K562 (cell line): Measurements from ENCODE around the gene FAM72A. TPM values are rescaled to one million over a fixed set of nuclear protein-coding genes. Genes with fewer than 3 reads are reported as not detected.
A peak's percentile ranks its signal among the peaks of the same experiment; 100 is the strongest.
"Not testable (repeated sequence)": the region's sequence is repeated elsewhere in the genome, so short reads cannot be mapped to it uniquely, and the experiment has no call there.

Source experiments
- ATAC-seq: fragments of 200-7000 bp; cut with Tn5 transposase; 3 replicates; pipeline ENCODE4 v1.9.1; 2020; ENCODE audit warnings: moderate library complexity
- BruUV-seq: library from RNA; stranded (reverse); fragments of 400-500 nt; replicated peaks from 2 replicates; lab custom pipeline; 2021; lab: Mats Ljungman, UMichigan
- CTCF ChIA-PET: fragments of 300-600 bp; formaldehyde crosslinking; extraction: SDS; loops from one replicate; lab custom pipeline; 2021; ENCODE audit warnings: low intra/inter-chr PET ratio; lab: Yijun Ruan, JAX
- POLR2A ChIA-PET: fragments of 300-600, 350-650 bp; sonication (Branson Sonifier 250); formaldehyde crosslinking; extraction: SDS; loops from one replicate; lab custom pipeline; 2021; ENCODE audit warnings: antibody characterized with exemption, inconsistent platforms; lab: Yijun Ruan, JAX
- DNase-seq, 4 experiments: peaks; one replicate each; pipeline versions ENCODE4 v3.0.0 to v3.0.0-alpha.2; 2011 to 2018; ENCODE audit warnings: low spot score in 3 of 4, mixed read lengths in 3 of 4; ENCODE audit errors: extremely low read depth in 1 of 4
- FAIRE-seq: peaks from 2 replicates; lab custom pipeline; 2011; peaks lifted over from hg19 to GRCh38; lab: Jason Lieb, UNC
- H2AFZ ChIP-seq: 2 replicates; pipeline ENCODE4 v1.6.0; 2011; ENCODE audit warnings: low read depth, low read length, control low read depth, inconsistent platforms
- H3K27ac ChIP-seq: fragments of 200-600 bp; 3 replicates; pipeline ENCODE4 v1.8.0; 2011; ENCODE audit warnings: low read depth, mild to moderate bottlenecking, control low read depth, inconsistent platforms, low read length, moderate library complexity, mixed read lengths; ENCODE audit errors: extremely low read depth
- H3K27me3 ChIP-seq, 2 experiments: fragments of 300-600 bp in 1 of 2; 2 replicates in 1 of 2; 3 replicates in 1 of 2; pipeline versions ENCODE4 v1.6.0 to v1.8.0; 2011; ENCODE audit warnings: inconsistent platforms in 2 of 2, low read length in 2 of 2, mild to moderate bottlenecking in 1 of 2, mixed read lengths in 1 of 2, moderate library complexity in 1 of 2; ENCODE audit not compliant: control insufficient read depth in 2 of 2, insufficient read depth in 2 of 2
- H3K36me3 ChIP-seq: fragments of 300-600 bp; 3 replicates; pipeline ENCODE4 v1.8.0; 2011; ENCODE audit warnings: mild to moderate bottlenecking, low read length, inconsistent platforms; ENCODE audit not compliant: control insufficient read depth, insufficient read depth
- H3K4me1 ChIP-seq, 2 experiments: fragments of 200-600 bp in 1 of 2; replicated peaks in 1 of 2; 2 replicates in 1 of 2; 3 replicates in 1 of 2; pipeline versions ENCODE4 v1.5.1 to v1.8.0; 2011; ENCODE audit warnings: inconsistent platforms in 2 of 2, low read length in 2 of 2, mild to moderate bottlenecking in 1 of 2, mixed read lengths in 1 of 2, moderate library complexity in 1 of 2; ENCODE audit not compliant: control insufficient read depth in 2 of 2, insufficient read depth in 2 of 2
- H3K4me2 ChIP-seq: 2 replicates; pipeline ENCODE4 v1.6.1; 2011; ENCODE audit warnings: low read length, control low read depth, inconsistent platforms, mixed read lengths; ENCODE audit not compliant: insufficient read depth
- H3K4me3 ChIP-seq: fragments of 200-600 bp; sonication (generic), shearing (Covaris generic); 2 replicates; pipeline ENCODE4 v1.5.1; 2016; ENCODE audit warnings: control low read depth, inconsistent platforms
- H3K79me2 ChIP-seq: fragments of 200-600 bp; 3 replicates; pipeline ENCODE4 v1.8.0; 2011; ENCODE audit warnings: low read length, inconsistent platforms; ENCODE audit not compliant: control insufficient read depth, insufficient read depth
- H3K9ac ChIP-seq, 2 experiments: 2 replicates each; pipeline versions ENCODE4 v1.6.0 to v1.6.1; 2011; ENCODE audit warnings: low read depth in 2 of 2, low read length in 2 of 2, control low read depth in 1 of 2, inconsistent platforms in 1 of 2, mild to moderate bottlenecking in 1 of 2, mixed read lengths in 1 of 2; ENCODE audit not compliant: insufficient read depth in 1 of 2
- H3K9me1 ChIP-seq: one replicate; pipeline ENCODE4 v1.6.0; 2011; ENCODE audit warnings: inconsistent platforms, mild to moderate bottlenecking, low read length, moderate library complexity; ENCODE audit not compliant: control insufficient read depth, insufficient read depth
- H3K9me3 ChIP-seq: replicated peaks from 2 replicates; pipeline ENCODE4 v1.5.1; 2011; ENCODE audit warnings: low read depth, low read length, inconsistent platforms; ENCODE audit not compliant: control insufficient read depth, insufficient read depth
- H4K20me1 ChIP-seq: replicated peaks from 2 replicates; pipeline ENCODE4 v1.6.1; 2011; ENCODE audit warnings: low read length, inconsistent platforms, mixed read lengths; ENCODE audit not compliant: control insufficient read depth, insufficient read depth
- CTCF ChIP-seq, 3 experiments: IDR thresholded peaks in 2 of 3; conservative IDR thresholded peaks in 1 of 3; 2 replicates each; pipeline ENCODE4 v1.5.1; 2011 to 2012; ENCODE audit warnings: low read length in 3 of 3, mild to moderate bottlenecking in 3 of 3, control low read depth in 2 of 3, improper control_type of control experiment in 1 of 3, inconsistent platforms in 1 of 3, low read depth in 1 of 3, mixed read lengths in 1 of 3, moderate library complexity in 1 of 3; ENCODE audit not compliant: insufficient read depth in 2 of 3
- RAD21 ChIP-seq, 2 experiments: fragments of 250-450 bp in 1 of 2; fragments of 450-650 bp in 1 of 2; sonication (Bioruptor Pico) in 1 of 2; formaldehyde crosslinking in 1 of 2; IDR thresholded peaks in 1 of 2; conservative IDR thresholded peaks in 1 of 2; 2 replicates each; pipeline versions ENCODE4 v1.4.0 to v1.8.0; 2020 to 2022; ENCODE audit warnings: mild to moderate bottlenecking in 2 of 2, moderate library complexity in 1 of 2
- WGBS: fragments of 100-300 bp; shearing (Covaris generic); methylation state at CpG from one replicate; pipeline ENCODE4 v1.1.6; 2016; ENCODE audit warnings: low coverage, mixed read lengths; ENCODE audit not compliant: insufficient coverage; ENCODE audit errors: missing lambda C conversion rate; 5-methylcytosine and 5-hydroxymethylcytosine counted together
- in situ Hi-C: fragments of 300-500 bp; cut with MboI; formaldehyde crosslinking; loops from 4 replicates; pipeline ENCODE4 v1.15.0; 2018; ENCODE audit warnings: inconsistent platforms, mixed read lengths
- intact Hi-C: fragments of 100-400 bp; cut with micrococcal nuclease; formaldehyde crosslinking; loops from 2 replicates; pipeline ENCODE4 v1.14.2; 2022
- polyA plus RNA-seq, 8 experiments: library from polyadenylated mRNA; depleted of rRNA in 4 of 8; stranded (reverse) in 5 of 8; unstranded in 3 of 8; fragments of >200 nt; fragmentation: Nextera tagmentation in 2 of 8; fragmentation: Illumina TruSeq in 1 of 8; extraction: Ambion mirVana in 2 of 8; extraction: Trizol in 1 of 8; gene quantifications; 2 replicates each; pipeline versions ENCODE4 v1.2.1 to v1.2.3, GENCODE V29; 2011 to 2014; ENCODE audit warnings: inconsistent platforms in 1 of 8, missing spikeins in 1 of 8
- total RNA-seq, 7 experiments: library from RNA; depleted of rRNA in 6 of 7; stranded (reverse); fragments of >200 nt in 6 of 7; fragmentation: Illumina TruSeq in 2 of 7; extraction: Trizol in 2 of 7; gene quantifications; 2 replicates each; pipeline versions ENCODE4 v1.2.1 to v1.2.3, GENCODE V29; 2011 to 2021; ENCODE audit warnings: low replicate concordance in 1 of 7

FAM72A gene
- total and polyA plus RNA-seq, 9 of the 15 experiments (the other 6 are each of a cell fraction or from before 2014, with no cell fraction given): 12.3 to 58.3 (median 33.5) TPM

GRCh38 chr1:206174182-206174868 is 28.3 kb downstream of the FAM72A start:
- H3K9ac ChIP-seq, H3K36me3 ChIP-seq, H3K79me2 ChIP-seq, H3K4me1 ChIP-seq, POLR2A ChIA-PET, BruUV-seq, intact Hi-C loops, H3K9me1 ChIP-seq, H3K27me3 ChIP-seq, H4K20me1 ChIP-seq, H3K4me3 ChIP-seq, CTCF ChIA-PET, H3K9me3 ChIP-seq, H2AFZ ChIP-seq, FAIRE-seq, H3K27ac ChIP-seq, H3K4me2 ChIP-seq: not testable (repeated sequence)
- DNase-seq (peak in 1 of 4 experiments; percentile 11), ATAC-seq (peak; percentile 60; the same call in 2 of the 3 replicates)
- WGBS: 74% methylated on average over 5 of the region's 7 CpGs
- in situ Hi-C loops: loop anchor here (25.0 kb wide), 1 partner anchor 413 kb away; no protein-coding TSS in a partner anchor
- TF ChIP-seq CTCF (IDR thresholded peaks at IDR 0.05 in 2 of 3, conservative IDR thresholded peaks at IDR 0.05 in 1 of 3; ENCODE audit: insufficient read depth in 2 of 3, low read depth in 1 of 3, low read length in 3 of 3) (peak in 1 of 3 experiments; percentile 10; a peak in 1 of 6 replicates), RAD21 (CRISPR knock-in tag; conservative IDR thresholded peaks at IDR 0.05 in 1 of 2, IDR thresholded peaks at IDR 0.05 in 1 of 2) (peak; percentile 20 to 49; a peak in 3 of 4 replicates)
- TF ChIP-seq, all 486 proteins: peak for 2; not testable (repeated sequence) for 484

- intact Hi-C loops, H4K20me1 ChIP-seq, CTCF ChIA-PET, FAIRE-seq, H3K9me3 ChIP-seq, H2AFZ ChIP-seq, H3K9me1 ChIP-seq, H3K4me2 ChIP-seq, H3K4me1 ChIP-seq, H3K27me3 ChIP-seq, POLR2A ChIA-PET, ATAC-seq, H3K36me3 ChIP-seq, DNase-seq, H3K9ac ChIP-seq, H3K79me2 ChIP-seq, H3K4me3 ChIP-seq, H3K27ac ChIP-seq, BruUV-seq: not testable (repeated sequence)
- 83% methylated on average over 1 of the region's 2 CpGs for WGBS
- in situ Hi-C loops: loop anchor here (25.0 kb wide), 1 partner anchor 414 kb away; no protein-coding TSS in a partner anchor
Measured at GRCh38 chr1:206173110-206173719, 29.4 kb downstream of the FAM72A start.

GRCh38 chr1:206169794-206170193 is 32.8 kb downstream of the FAM72A start:
- CTCF ChIA-PET, H3K9me1 ChIP-seq, H2AFZ ChIP-seq, BruUV-seq, H3K27ac ChIP-seq, H3K4me1 ChIP-seq, H3K4me3 ChIP-seq, H3K36me3 ChIP-seq, H3K4me2 ChIP-seq, intact Hi-C loops, DNase-seq, H3K9ac ChIP-seq, POLR2A ChIA-PET, H3K79me2 ChIP-seq, H3K9me3 ChIP-seq, H4K20me1 ChIP-seq, ATAC-seq, H3K27me3 ChIP-seq, FAIRE-seq: not testable (repeated sequence)
- WGBS: 63% methylated on average over 1 of the region's 3 CpGs
- in situ Hi-C loops: loop anchor here (10.0 to 25.0 kb wide), 2 partner anchors 285 to 418 kb away; no protein-coding TSS in a partner anchor
